HG02798 (cell line): ENCODE data around the gene METTL17.
"Not testable (repeated sequence)": the region's sequence is repeated elsewhere in the genome, so short reads cannot be mapped to it uniquely, and the experiment has no call there.

Experiments
- ATAC-seq: cut with Tn5 transposase; IDR thresholded peaks from one replicate; pipeline ENCODE4 v1.9.1; 2021; ENCODE audit warnings: mild to moderate bottlenecking; ENCODE audit not compliant: unreplicated experiment, poor library complexity

METTL17 gene

GRCh38 chr14:20989787-20990600 lies at the start of gene METTL17:
Gene METTL17 (plus strand): TSS chr14:20989980. CDS start chr14:20990003, 23 bp downstream.
- ATAC-seq: peak; percentile 98

- ATAC-seq: not testable (repeated sequence)
Measured at GRCh38 chr14:20945146-20945545, 44.6 kb upstream of the METTL17 start.

- not testable (repeated sequence) for ATAC-seq
Measured at GRCh38 chr14:20946707-20947106, 43.1 kb upstream of the METTL17 start.

- not testable (repeated sequence) for ATAC-seq
Measured at GRCh38 chr14:20954736-20955537, 34.8 kb upstream of the METTL17 start, which contains the start of gene RNASE2. Gene RNASE2 (plus strand): TSS chr14:20955487. CDS start chr14:20955772, 285 bp downstream.

GRCh38 chr14:20955538-20955873 lies 34.3 kb upstream of the METTL17 start:
- not testable (repeated sequence) for ATAC-seq

- ATAC-seq: no peak
Measured at GRCh38 chr14:20956376-20956976, 33.3 kb upstream of the METTL17 start.

- ATAC-seq: not testable (repeated sequence)
Measured at GRCh38 chr14:20958946-20959345, 30.8 kb upstream of the METTL17 start.

GRCh38 chr14:20969336-20969735 lies 20.4 kb upstream of the METTL17 start:
- no peak for ATAC-seq

- peak; percentile 11 for ATAC-seq
Measured at GRCh38 chr14:20970647-20970982, 19.2 kb upstream of the METTL17 start.

- ATAC-seq: peak; percentile 93
Measured at GRCh38 chr14:20970983-20971704, 18.6 kb upstream of the METTL17 start.

GRCh38 chr14:20971705-20972021 lies 18.1 kb upstream of the METTL17 start:
- no peak for ATAC-seq

GRCh38 chr14:20973501-20973900 lies 16.3 kb upstream of the METTL17 start:
- ATAC-seq: no peak

GRCh38 chr14:20976291-20976690 lies 13.5 kb upstream of the METTL17 start:
- no peak for ATAC-seq

- no peak for ATAC-seq
Measured at GRCh38 chr14:20978687-20979086, 11.1 kb upstream of the METTL17 start.

GRCh38 chr14:20980906-20981305 lies 8.9 kb upstream of the METTL17 start:
- ATAC-seq: no peak

- ATAC-seq: no peak
Measured at GRCh38 chr14:20982646-20983369, 7.0 kb upstream of the METTL17 start.

- ATAC-seq: not testable (repeated sequence)
Measured at GRCh38 chr14:20985650-20986049, 4.1 kb upstream of the METTL17 start.

GRCh38 chr14:20986811-20987210 lies 3.0 kb upstream of the METTL17 start:
- ATAC-seq: no peak

- no peak for ATAC-seq
Measured at GRCh38 chr14:20988717-20989470, 886 bp upstream of the METTL17 start.
